Activated B cell treated with CpG ODN at 0.5 μM for 24 hours (primary cell): Measurements from ENCODE around the gene UBQLN4. TPM values are rescaled to one million over a fixed set of nuclear protein-coding genes. Genes with fewer than 3 reads are reported as not detected.

Experiments
- ATAC-seq: fragments of 200-7000 bp; cut with Tn5 transposase; one replicate; pipeline ENCODE4 v1.10.0; 2021; ENCODE audit warnings: low read depth, mild to moderate bottlenecking, moderate library complexity
- CTCF ChIA-PET: fragments of 350-600 bp; sonication (Branson Sonifier 250); formaldehyde crosslinking; loops from one replicate; lab custom pipeline; 2021; ENCODE audit warnings: antibody characterized with exemption; lab: Charles Lee
- POLR2A ChIA-PET: fragments of 350-600 bp; sonication (Branson Sonifier 250); formaldehyde crosslinking; loops from one replicate; lab custom pipeline; 2021; ENCODE audit warnings: antibody characterized with exemption; lab: Charles Lee
- DNase-seq: peaks from one replicate; pipeline ENCODE4 v3.0.0; 2022
- H3K27ac Mint-ChIP-seq: one replicate; pipeline ENCODE4 v1.8.0; 2020; ENCODE audit warnings: mixed read lengths
- H3K27me3 Mint-ChIP-seq: one replicate; pipeline ENCODE4 v1.8.0; 2021; ENCODE audit warnings: mixed read lengths
- H3K36me3 Mint-ChIP-seq: one replicate; pipeline ENCODE4 v1.8.0; 2021; ENCODE audit warnings: low read depth, mixed read lengths
- H3K4me1 Mint-ChIP-seq: one replicate; pipeline ENCODE4 v1.8.0; 2021; ENCODE audit warnings: mixed read lengths
- H3K4me3 Mint-ChIP-seq: one replicate; pipeline ENCODE4 v1.8.0; 2020; ENCODE audit warnings: mild to moderate bottlenecking, mixed read lengths
- H3K9me3 Mint-ChIP-seq: one replicate; pipeline ENCODE4 v1.8.0; 2020; ENCODE audit warnings: mixed read lengths
- CTCF ChIP-seq: fragments of 200-600 bp; IDR thresholded peaks from one replicate; pipeline ENCODE4 v1.8.0; 2022; ENCODE audit warnings: antibody characterized with exemption, mild to moderate bottlenecking
- intact Hi-C: fragments of 100-400 bp; cut with micrococcal nuclease; formaldehyde crosslinking; loops from one replicate; pipeline ENCODE4 v1.15.1; 2024
- total RNA-seq: library from RNA; stranded (reverse); gene quantifications from 2 replicates; pipeline ENCODE4 v1.2.3, GENCODE V29; 2022

The UBQLN4 gene
- total RNA-seq, 1 donor from 2014 or later, result 28.1 TPM

- ChIA-PET POLR2A (no interaction called here), CTCF (no interaction called here)
- peaks cover 5% of the 10 kb centered on the region for H3K27me3 Mint-ChIP-seq
- no peak for TF ChIP-seq CTCF
- H3K36me3 Mint-ChIP-seq, result no peaks in the 10 kb centered on the region
- H3K4me1 Mint-ChIP-seq, result no peaks in the 10 kb centered on the region
- intact Hi-C loops, result no loop called here
- H3K4me3 Mint-ChIP-seq, result no peak overlapping the region
- DNase-seq (no peak), ATAC-seq (no peak)
- H3K27ac Mint-ChIP-seq, result no peak overlapping the region
- no peaks in the 10 kb centered on the region for H3K9me3 Mint-ChIP-seq
Observed at GRCh38 chr1:156026588-156026987, 27.0 kb downstream of the UBQLN4 start.

- ChIA-PET CTCF (interaction anchor here (1.6 kb wide), 1 partner anchor 28 kb away, joined by 4 read pairs; the partner anchor contains the start of genes LAMTOR2 and UBQLN4), POLR2A (interaction anchor here (0.6 kb wide), 1 partner anchor 15 kb away, joined by 5 read pairs; no protein-coding TSS in a partner anchor)
- Mint-ChIP-seq H3K9me3 (no peaks in the 10 kb centered on the region), H3K27me3 (peaks cover 5% of the 10 kb centered on the region), H3K27ac (no peak overlapping the region), H3K4me1 (peaks cover 3% of the 10 kb centered on the region), H3K4me3 (no peak overlapping the region), H3K36me3 (no peaks in the 10 kb centered on the region)
- intact Hi-C loops, result no loop called here
- no peak for DNase-seq
- peak; percentile 74 for ATAC-seq
- TF ChIP-seq CTCF, result no peak
Observed at GRCh38 chr1:156025876-156026275, 27.7 kb downstream of the UBQLN4 start.

- Mint-ChIP-seq H3K9me3 (no peaks in the 10 kb centered on the region), H3K4me3 (no peak overlapping the region), H3K27ac (no peak overlapping the region), H3K27me3 (peaks cover 5% of the 10 kb centered on the region), H3K36me3 (peaks cover 8% of the 10 kb centered on the region), H3K4me1 (peaks cover 12% of the 10 kb centered on the region)
- no peak for TF ChIP-seq CTCF
- CTCF ChIA-PET, result interaction anchor here (1.6 kb wide), 1 partner anchor 29 kb away, joined by 4 read pairs; the partner anchor contains the start of genes LAMTOR2 and UBQLN4
- intact Hi-C loops, result no loop called here
- DNase-seq (no peak), ATAC-seq (no peak)
- POLR2A ChIA-PET, result interaction anchor here (0.6 kb wide), 1 partner anchor 193 kb away, joined by 4 read pairs; no protein-coding TSS in a partner anchor
Observed at GRCh38 chr1:156024801-156025200, 28.8 kb downstream of the UBQLN4 start.

- H3K9me3 Mint-ChIP-seq, result no peaks in the 10 kb centered on the region
- peaks cover 5% of the 10 kb centered on the region for H3K27me3 Mint-ChIP-seq
- CTCF ChIA-PET, result no interaction called here
- peaks cover 32% of the 10 kb centered on the region for H3K36me3 Mint-ChIP-seq
- intact Hi-C loops, result loop anchor here (1.0 to 2.0 kb wide), 2 partner anchors 32 to 165 kb away; partner anchors contain the start of genes GON4L and LAMTOR2
- no peak for TF ChIP-seq CTCF
- no peak for DNase-seq
- ATAC-seq, result no peak
- POLR2A ChIA-PET, result no interaction called here
- H3K4me3 Mint-ChIP-seq, result no peak overlapping the region
- peaks cover 22% of the 10 kb centered on the region for H3K4me1 Mint-ChIP-seq
- H3K27ac Mint-ChIP-seq, result no peak overlapping the region
Observed at GRCh38 chr1:156021954-156022353, 31.6 kb downstream of the UBQLN4 start.

GRCh38 chr1:156021093-156021428, 32.5 kb downstream of the UBQLN4 start:
- ATAC-seq (no peak), DNase-seq (no peak)
- ChIA-PET POLR2A (interaction anchor here (0.5 to 1.8 kb wide), 5 partner anchors 32 to 87 kb away, joined by 3 to 15 read pairs (median 4); partner anchors contain the start of gene KHDC4), CTCF (interaction anchor here (1.1 kb wide), 2 partner anchors 31 to 45 kb away, joined by 3 read pairs; no protein-coding TSS in a partner anchor)
- peak overlapping the region; percentile 98 for H3K4me3 Mint-ChIP-seq
- H3K4me1 Mint-ChIP-seq, result peaks cover 22% of the 10 kb centered on the region
- no peak for TF ChIP-seq CTCF
- H3K9me3 Mint-ChIP-seq, result no peaks in the 10 kb centered on the region
- peaks cover 5% of the 10 kb centered on the region for H3K27me3 Mint-ChIP-seq
- intact Hi-C loops, result loop anchor here (1.0 to 2.0 kb wide), 2 partner anchors 33 to 164 kb away; partner anchors contain the start of genes GON4L and LAMTOR2
- H3K36me3 Mint-ChIP-seq, result peaks cover 39% of the 10 kb centered on the region
- peak overlapping the region; percentile 93 for H3K27ac Mint-ChIP-seq
